Keratinocyte (primary cell): ENCODE results near the gene HPN. TPM values are rescaled to one million over a fixed set of nuclear protein-coding genes. Genes with fewer than 3 reads are reported as not detected.

Experiments
- DNase-seq: peaks from one replicate; pipeline ENCODE4 v3.0.0-alpha.2; 2011; ENCODE audit warnings: low read depth, missing footprints, low spot score
- FAIRE-seq: peaks from 2 replicates; lab custom pipeline; 2011; peaks lifted over from hg19 to GRCh38; lab: Jason Lieb, UNC
- H2AFZ ChIP-seq: 2 replicates; pipeline ENCODE4 v1.6.0; 2012; ENCODE audit warnings: low read length, control low read depth, inconsistent platforms; ENCODE audit not compliant: control insufficient read depth
- H3K27ac ChIP-seq: 2 replicates; pipeline ENCODE4 v1.5.1; 2011; ENCODE audit warnings: low read length; ENCODE audit not compliant: control insufficient read depth, insufficient read depth
- H3K27me3 ChIP-seq: 3 replicates; pipeline ENCODE4 v1.6.0; 2011; ENCODE audit warnings: low read length; ENCODE audit not compliant: control insufficient read depth, insufficient read depth; ENCODE audit errors: extremely low read depth
- H3K36me3 ChIP-seq, 2 experiments: 2 replicates in 1 of 2; 3 replicates in 1 of 2; pipeline ENCODE4 v1.5.1; 2011; ENCODE audit warnings: low read length in 2 of 2, mild to moderate bottlenecking in 1 of 2; ENCODE audit not compliant: control insufficient read depth in 2 of 2, insufficient read depth in 2 of 2; ENCODE audit errors: extremely low read depth in 1 of 2
- H3K4me1 ChIP-seq: 3 replicates; pipeline ENCODE4 v1.5.1; 2011; ENCODE audit warnings: low read length; ENCODE audit not compliant: control insufficient read depth, insufficient read depth; ENCODE audit errors: extremely low read depth
- H3K4me2 ChIP-seq: 3 replicates; pipeline ENCODE4 v1.6.0; 2011; ENCODE audit warnings: low read depth, low read length; ENCODE audit not compliant: control insufficient read depth, insufficient read depth; ENCODE audit errors: extremely low read depth
- H3K4me3 ChIP-seq, 3 experiments: fragments of 200-600 bp in 1 of 3; sonication (generic) in 1 of 3; 2 replicates in 2 of 3; 3 replicates in 1 of 3; pipeline ENCODE4 v1.5.1; 2011 to 2016; ENCODE audit warnings: low read length in 3 of 3, mild to moderate bottlenecking in 3 of 3, control low read depth in 2 of 3, inconsistent platforms in 1 of 3, low read depth in 1 of 3, mixed read lengths in 1 of 3, mixed run types in 1 of 3, moderate library complexity in 1 of 3; ENCODE audit not compliant: control insufficient read depth in 2 of 3, insufficient read depth in 2 of 3; ENCODE audit errors: extremely low read depth in 1 of 3
- H3K79me2 ChIP-seq: 2 replicates; pipeline ENCODE4 v1.6.0; 2012; ENCODE audit warnings: low read length; ENCODE audit not compliant: control insufficient read depth, insufficient read depth
- H3K9ac ChIP-seq: 3 replicates; pipeline ENCODE4 v1.6.0; 2011; ENCODE audit warnings: low read length; ENCODE audit not compliant: control insufficient read depth, insufficient read depth; ENCODE audit errors: extremely low read depth
- H3K9me1 ChIP-seq: 3 replicates; pipeline ENCODE4 v1.6.0; 2011; ENCODE audit warnings: low read length; ENCODE audit not compliant: control insufficient read depth, insufficient read depth; ENCODE audit errors: extremely low read depth
- H3K9me3 ChIP-seq: 2 replicates; pipeline ENCODE4 v1.5.1; 2012; ENCODE audit warnings: low read depth, low read length; ENCODE audit not compliant: control insufficient read depth
- H4K20me1 ChIP-seq: 3 replicates; pipeline ENCODE4 v1.6.0; 2011; ENCODE audit warnings: low read length; ENCODE audit not compliant: control insufficient read depth, insufficient read depth; ENCODE audit errors: extremely low read depth
- EZH2 ChIP-seq: IDR thresholded peaks from one replicate; pipeline ENCODE4 v1.6.1; 2012; ENCODE audit warnings: inconsistent platforms, mild to moderate bottlenecking, low read length, moderate library complexity
- dilution Hi-C: fragments of 300-500 bp; cut with MboI; formaldehyde crosslinking; loops from one replicate; pipeline ENCODE4 v1.7.0; 2020; ENCODE audit warnings: low sequenced_read_pairs; ENCODE audit not compliant: extremely low pct_ligation_motif_present
- polyA plus RNA-seq, 5 experiments: library from polyadenylated mRNA; depleted of rRNA in 3 of 5; stranded (reverse) in 3 of 5; stranded (forward) in 1 of 5; unstranded in 1 of 5; fragments of >200 nt; gene quantifications; 1 replicate in 1 of 5; 2 replicates in 3 of 5; 3 replicates in 1 of 5; pipeline versions ENCODE4 v1.2.1 to v1.2.3, GENCODE V29; 2011 to 2012; ENCODE audit warnings: missing spikeins in 2 of 5, low read depth in 1 of 5, low replicate concordance in 1 of 5
- TF ChIP-seq, protein P1 (sequence below), 3 experiments: IDR thresholded peaks in 1 of 3; conservative IDR thresholded peaks in 1 of 3; optimal IDR thresholded peaks in 1 of 3; 2 replicates in 2 of 3; 3 replicates in 1 of 3; pipeline versions ENCODE3 to v1.5.1; 2011; ENCODE audit warnings: low read length in 3 of 3, mild to moderate bottlenecking in 3 of 3, moderate library complexity in 2 of 3, control low read depth in 1 of 3, inconsistent platforms in 1 of 3; ENCODE audit not compliant: insufficient read depth in 2 of 3; ENCODE audit errors: extremely low read depth in 1 of 3

The HPN gene
- polyA plus RNA-seq, 1 donor (not counting 4 experiments of a cell fraction or from before 2014, with no cell fraction given), result not detected

DNA sequence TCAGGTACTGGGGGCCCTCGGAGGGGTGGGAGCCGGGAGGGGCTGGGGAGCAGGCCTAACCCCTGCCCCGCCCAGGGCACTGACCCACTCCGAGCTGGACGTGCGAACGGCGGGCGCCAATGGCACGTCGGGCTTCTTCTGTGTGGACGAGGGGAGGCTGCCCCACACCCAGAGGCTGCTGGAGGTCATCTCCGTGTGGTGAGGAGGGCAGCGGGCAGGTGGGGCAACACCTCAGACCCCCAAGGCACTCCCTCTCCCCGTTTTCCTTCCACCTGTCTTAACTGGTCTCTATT, 18.2 kb downstream of the HPN start:
- Histone ChIP-seq H3K36me3 (no peaks in the 10 kb centered on the region), H2AFZ (no peak overlapping the region), H3K9me3 (no peaks in the 10 kb centered on the region), H3K4me1 (no peaks in the 10 kb centered on the region), H3K79me2 (no peaks in the 10 kb centered on the region), H3K4me3 (no peak overlapping the region), H3K9me1 (no peaks in the 10 kb centered on the region), H3K27ac (no peak overlapping the region), H3K27me3 (no peaks in the 10 kb centered on the region), H3K4me2 (no peak overlapping the region), H3K9ac (no peak overlapping the region), H4K20me1 (no peaks in the 10 kb centered on the region)
- FAIRE-seq (no peak), DNase-seq (no peak)
- dilution Hi-C loops, result no loop called here
- TF ChIP-seq, protein P1, sequence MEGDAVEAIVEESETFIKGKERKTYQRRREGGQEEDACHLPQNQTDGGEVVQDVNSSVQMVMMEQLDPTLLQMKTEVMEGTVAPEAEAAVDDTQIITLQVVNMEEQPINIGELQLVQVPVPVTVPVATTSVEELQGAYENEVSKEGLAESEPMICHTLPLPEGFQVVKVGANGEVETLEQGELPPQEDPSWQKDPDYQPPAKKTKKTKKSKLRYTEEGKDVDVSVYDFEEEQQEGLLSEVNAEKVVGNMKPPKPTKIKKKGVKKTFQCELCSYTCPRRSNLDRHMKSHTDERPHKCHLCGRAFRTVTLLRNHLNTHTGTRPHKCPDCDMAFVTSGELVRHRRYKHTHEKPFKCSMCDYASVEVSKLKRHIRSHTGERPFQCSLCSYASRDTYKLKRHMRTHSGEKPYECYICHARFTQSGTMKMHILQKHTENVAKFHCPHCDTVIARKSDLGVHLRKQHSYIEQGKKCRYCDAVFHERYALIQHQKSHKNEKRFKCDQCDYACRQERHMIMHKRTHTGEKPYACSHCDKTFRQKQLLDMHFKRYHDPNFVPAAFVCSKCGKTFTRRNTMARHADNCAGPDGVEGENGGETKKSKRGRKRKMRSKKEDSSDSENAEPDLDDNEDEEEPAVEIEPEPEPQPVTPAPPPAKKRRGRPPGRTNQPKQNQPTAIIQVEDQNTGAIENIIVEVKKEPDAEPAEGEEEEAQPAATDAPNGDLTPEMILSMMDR (optimal IDR thresholded peaks at IDR 0.05 in 1 of 3, IDR thresholded peaks at IDR 0.05 in 1 of 3, conservative IDR thresholded peaks at IDR 0.05 in 1 of 3; ENCODE audit: extremely low read depth in 1 of 3, insufficient read depth in 2 of 3, low read length in 3 of 3), result no peak
- no peak for TF ChIP-seq EZH2

DNA sequence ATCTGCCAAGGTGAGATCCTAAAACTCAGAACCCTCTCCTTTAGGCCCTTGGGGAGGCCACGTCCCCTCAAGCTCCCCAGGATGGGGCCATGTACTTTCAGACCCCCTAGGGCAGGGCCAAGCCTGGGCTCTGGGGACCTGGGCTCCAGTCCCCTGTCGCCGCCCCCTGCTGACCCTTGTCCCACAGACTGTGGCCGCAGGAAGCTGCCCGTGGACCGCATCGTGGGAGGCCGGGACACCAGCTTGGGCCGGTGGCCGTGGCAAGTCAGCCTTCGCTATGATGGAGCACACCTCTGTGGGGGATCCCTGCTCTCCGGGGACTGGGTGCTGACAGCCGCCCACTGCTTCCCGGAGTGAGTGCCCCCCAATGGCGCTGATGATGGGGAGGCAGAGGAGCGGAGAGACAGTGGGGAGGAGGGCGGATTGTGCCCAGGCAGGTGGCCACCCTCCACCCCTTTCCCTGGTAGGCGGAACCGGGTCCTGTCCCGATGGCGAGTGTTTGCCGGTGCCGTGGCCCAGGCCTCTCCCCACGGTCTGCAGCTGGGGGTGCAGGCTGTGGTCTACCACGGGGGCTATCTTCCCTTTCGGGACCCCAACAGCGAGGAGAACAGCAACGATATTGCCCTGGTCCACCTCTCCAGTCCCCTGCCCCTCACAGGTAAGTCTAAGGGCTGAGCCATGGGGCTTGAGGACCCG, 18.8 kb downstream of the HPN start:
- Histone ChIP-seq H3K4me1 (no peaks in the 10 kb centered on the region), H4K20me1 (no peaks in the 10 kb centered on the region), H3K36me3 (no peaks in the 10 kb centered on the region), H3K79me2 (no peaks in the 10 kb centered on the region), H3K9me3 (no peaks in the 10 kb centered on the region), H3K4me2 (no peak overlapping the region), H3K9me1 (no peaks in the 10 kb centered on the region), H2AFZ (no peak overlapping the region), H3K27me3 (no peaks in the 10 kb centered on the region), H3K4me3 (no peak overlapping the region), H3K9ac (no peak overlapping the region), H3K27ac (no peak overlapping the region)
- TF ChIP-seq EZH2, result no peak
- TF ChIP-seq, protein P1 (optimal IDR thresholded peaks at IDR 0.05 in 1 of 3, IDR thresholded peaks at IDR 0.05 in 1 of 3, conservative IDR thresholded peaks at IDR 0.05 in 1 of 3; ENCODE audit: extremely low read depth in 1 of 3, insufficient read depth in 2 of 3, low read length in 3 of 3), result no peak
- dilution Hi-C loops, result no loop called here
- no peak for DNase-seq
- FAIRE-seq, result no peak
